IMR-90 (cell line): ENCODE measurements around the gene AGMO. TPM values are rescaled to one million over a fixed set of nuclear protein-coding genes. Genes with fewer than 3 reads are reported as not detected.

Experiments
- ATAC-seq: fragments of 200-7000 bp; cut with Tn5 transposase; 2 replicates; pipeline ENCODE4 v1.9.1; 2020; ENCODE audit warnings: low read depth, mild to moderate bottlenecking, moderate library complexity
- BruUV-seq: library from RNA; stranded (reverse); fragments of 400-500 nt; replicated peaks from 2 replicates; lab custom pipeline; 2021; lab: Mats Ljungman, UMichigan
- CTCF ChIA-PET: fragments of 300-600 bp; formaldehyde crosslinking; extraction: SDS; loops from one replicate; lab custom pipeline; 2021; ENCODE audit warnings: antibody characterized with exemption; lab: Yijun Ruan, JAX
- POLR2A ChIA-PET: fragments of 300-600 bp; sonication (Branson Sonifier 250); formaldehyde crosslinking; loops from one replicate; lab custom pipeline; 2022; ENCODE audit warnings: antibody characterized with exemption; ENCODE audit not compliant: unreplicated experiment; lab: Charles Lee
- DNase-seq: peaks from one replicate; pipeline ENCODE4 v3.0.0; 2013
- H2AFZ ChIP-seq: replicated peaks from 2 replicates; pipeline ENCODE3; 2013; ENCODE audit warnings: low read length, mild to moderate bottlenecking; ENCODE audit not compliant: poor library complexity
- H2AK5ac ChIP-seq: 2 replicates; pipeline ENCODE4 v1.6.1; 2013; ENCODE audit warnings: low read depth, low read length, inconsistent platforms
- H2AK9ac ChIP-seq: replicated peaks from 2 replicates; pipeline ENCODE3; 2013; ENCODE audit warnings: mild to moderate bottlenecking, low read depth, low read length, moderate library complexity; ENCODE audit not compliant: poor library complexity
- H2BK120ac ChIP-seq: 2 replicates; pipeline ENCODE4 v1.6.1; 2013; ENCODE audit warnings: low read depth, low read length, inconsistent platforms
- H2BK15ac ChIP-seq: 3 replicates; pipeline ENCODE4 v1.6.1; 2013; ENCODE audit warnings: low read depth, low read length, inconsistent platforms
- H2BK20ac ChIP-seq: 2 replicates; pipeline ENCODE4 v1.6.1; 2013; ENCODE audit warnings: low read depth, mild to moderate bottlenecking, inconsistent platforms, low read length, moderate library complexity
- H2BK5ac ChIP-seq: 2 replicates; pipeline ENCODE4 v1.6.1; 2013; ENCODE audit warnings: mild to moderate bottlenecking, low read depth, low read length, inconsistent platforms; ENCODE audit not compliant: poor library complexity, severe bottlenecking
- H3K14ac ChIP-seq: replicated peaks from 2 replicates; pipeline ENCODE4 v1.6.1; 2013; ENCODE audit warnings: low read depth, low read length, inconsistent platforms
- H3K18ac ChIP-seq: 2 replicates; pipeline ENCODE4 v1.6.1; 2013; ENCODE audit warnings: low read depth, low read length, control low read depth
- H3K23ac ChIP-seq: 2 replicates; pipeline ENCODE4 v1.6.1; 2013; ENCODE audit warnings: low read depth, low read length, inconsistent platforms
- H3K27ac ChIP-seq: 2 replicates; pipeline ENCODE4 v1.5.1; 2013; ENCODE audit warnings: mild to moderate bottlenecking, control low read depth, low read length; ENCODE audit not compliant: insufficient read depth
- H3K27me3 ChIP-seq: 2 replicates; pipeline ENCODE4 v1.6.1; 2013; ENCODE audit warnings: low read length; ENCODE audit not compliant: control insufficient read depth, insufficient read depth
- H3K36me3 ChIP-seq: 2 replicates; pipeline ENCODE4 v1.6.1; 2013; ENCODE audit warnings: low read length, mixed read lengths; ENCODE audit not compliant: control insufficient read depth, insufficient read depth
- H3K4ac ChIP-seq: 2 replicates; pipeline ENCODE4 v1.6.1; 2013; ENCODE audit warnings: low read depth, low read length, inconsistent platforms
- H3K4me1 ChIP-seq: 2 replicates; pipeline ENCODE4 v1.6.1; 2013; ENCODE audit warnings: low read length, mixed read lengths; ENCODE audit not compliant: control insufficient read depth, insufficient read depth
- H3K4me2 ChIP-seq: 2 replicates; pipeline ENCODE4 v1.6.1; 2013; ENCODE audit warnings: low read depth, mild to moderate bottlenecking, control low read depth, low read length, moderate library complexity
- H3K4me3 ChIP-seq: 2 replicates; pipeline ENCODE4 v1.5.1; 2013; ENCODE audit warnings: low read depth, mild to moderate bottlenecking, control low read depth, low read length, moderate library complexity; ENCODE audit not compliant: insufficient read depth
- H3K56ac ChIP-seq: 2 replicates; pipeline ENCODE4 v1.6.1; 2013; ENCODE audit warnings: low read length, inconsistent platforms; ENCODE audit not compliant: insufficient read depth; ENCODE audit errors: extremely low read depth
- H3K79me1 ChIP-seq, 2 experiments: 2 replicates each; pipeline ENCODE4 v1.6.1; 2013; ENCODE audit warnings: low read length in 2 of 2, inconsistent platforms in 1 of 2, low read depth in 1 of 2
- H3K9ac ChIP-seq: 2 replicates; pipeline ENCODE4 v1.6.1; 2013; ENCODE audit warnings: low read depth, low read length, control low read depth
- H3K9me1 ChIP-seq: 2 replicates; pipeline ENCODE4 v1.6.1; 2013; ENCODE audit warnings: low read length, inconsistent platforms; ENCODE audit not compliant: insufficient read depth
- H3K9me3 ChIP-seq: 2 replicates; pipeline ENCODE4 v1.6.1; 2013; ENCODE audit warnings: low read length; ENCODE audit not compliant: control insufficient read depth, insufficient read depth
- H4K20me1 ChIP-seq: 2 replicates; pipeline ENCODE4 v1.6.1; 2013; ENCODE audit warnings: low read length, inconsistent platforms; ENCODE audit not compliant: insufficient read depth
- H4K5ac ChIP-seq: 2 replicates; pipeline ENCODE4 v1.6.1; 2013; ENCODE audit warnings: mild to moderate bottlenecking, low read depth, low read length, control low read depth
- H4K8ac ChIP-seq, 2 experiments: 2 replicates each; pipeline ENCODE4 v1.6.1; 2013; ENCODE audit warnings: low read depth in 2 of 2, low read length in 2 of 2, control low read depth in 1 of 2, inconsistent platforms in 1 of 2
- H4K91ac ChIP-seq: 2 replicates; pipeline ENCODE4 v1.6.1; 2013; ENCODE audit warnings: low read depth, low read length, inconsistent platforms; ENCODE audit not compliant: insufficient read depth
- BHLHE40 ChIP-seq: fragments of 150-350 bp; IDR thresholded peaks from 2 replicates; pipeline ENCODE4 v1.6.1; 2016; ENCODE audit warnings: mild to moderate bottlenecking, low read depth, low read length
- CEBPB ChIP-seq: IDR thresholded peaks from 2 replicates; pipeline ENCODE4 v1.6.1; 2012; ENCODE audit warnings: low read depth, low read length, improper control_type of control experiment
- CHD1 ChIP-seq: IDR thresholded peaks from 2 replicates; pipeline ENCODE4 v1.6.1; 2012; ENCODE audit warnings: low read depth, low read length, improper control_type of control experiment
- CTCF ChIP-seq: conservative IDR thresholded peaks from 2 replicates; pipeline ENCODE4 v1.5.1; 2012; ENCODE audit warnings: mild to moderate bottlenecking, low read depth, low read length, improper control_type of control experiment
- FOS ChIP-seq: fragments of 150-350 bp; IDR thresholded peaks from 2 replicates; pipeline ENCODE4 v1.6.1; 2016; ENCODE audit warnings: low read depth, low read length
- MAZ ChIP-seq: IDR thresholded peaks from 2 replicates; pipeline ENCODE4 v1.6.1; 2012; ENCODE audit warnings: low read depth, mild to moderate bottlenecking, low read length, improper control_type of control experiment, moderate library complexity, borderline replicate concordance
- MXI1 ChIP-seq: IDR thresholded peaks from 2 replicates; pipeline ENCODE4 v1.6.1; 2012; ENCODE audit warnings: low read depth, mild to moderate bottlenecking, low read length, moderate library complexity, borderline replicate concordance
- NFE2L2 ChIP-seq: fragments of 150-350 bp; IDR thresholded peaks from 2 replicates; pipeline ENCODE4 v1.6.1; 2016; ENCODE audit warnings: low read depth, mild to moderate bottlenecking, low read length
- POLR2A ChIP-seq: IDR thresholded peaks from 2 replicates; pipeline ENCODE4 v1.6.1; 2012; ENCODE audit warnings: mild to moderate bottlenecking, low read depth, low read length
- RAD21 ChIP-seq: IDR thresholded peaks from 2 replicates; pipeline ENCODE4 v1.6.1; 2012; ENCODE audit warnings: low read length, improper control_type of control experiment
- WGBS, 2 experiments: methylation state at CpG; one replicate each; pipeline versions ENCODE4 v1.1.5 to v1.1.7; 2013; ENCODE audit warnings: missing lambda C conversion rate in 2 of 2; ENCODE audit not compliant: insufficient read length in 1 of 2; ENCODE audit errors: extremely low coverage in 2 of 2; 5-methylcytosine and 5-hydroxymethylcytosine counted together
- dilution Hi-C: fragments of 300-500 bp; cut with HindIII; formaldehyde crosslinking; loops from one replicate; pipeline ENCODE4 v1.14.3; 2018; ENCODE audit warnings: low sequenced_read_pairs; ENCODE audit not compliant: unreplicated experiment
- in situ Hi-C: fragments of 300-500 bp; cut with MboI; formaldehyde crosslinking; loops from 3 replicates; pipeline ENCODE4 v1.14.3; 2019; ENCODE audit warnings: low sequenced_read_pairs, inconsistent platforms, mixed read lengths
- intact Hi-C: fragments of 100-400 bp; cut with micrococcal nuclease; formaldehyde crosslinking; loops from 2 replicates; pipeline ENCODE4 v1.10.0; 2022
- polyA plus RNA-seq, 3 experiments: library from polyadenylated mRNA; depleted of rRNA; stranded (reverse); fragments of >200 nt; gene quantifications; 2 replicates each; pipeline ENCODE4 v1.2.3, GENCODE V29; 2012; ENCODE audit warnings: low replicate concordance in 1 of 3
- total RNA-seq: library from RNA; depleted of rRNA; stranded (reverse); fragments of >200 nt; gene quantifications from 2 replicates; pipeline ENCODE4 v1.2.3, GENCODE V29; 2012

The AGMO gene
- total and polyA plus RNA-seq, 2 of the 4 experiments (the other 2 are of a cell fraction) = not detected

DNA sequence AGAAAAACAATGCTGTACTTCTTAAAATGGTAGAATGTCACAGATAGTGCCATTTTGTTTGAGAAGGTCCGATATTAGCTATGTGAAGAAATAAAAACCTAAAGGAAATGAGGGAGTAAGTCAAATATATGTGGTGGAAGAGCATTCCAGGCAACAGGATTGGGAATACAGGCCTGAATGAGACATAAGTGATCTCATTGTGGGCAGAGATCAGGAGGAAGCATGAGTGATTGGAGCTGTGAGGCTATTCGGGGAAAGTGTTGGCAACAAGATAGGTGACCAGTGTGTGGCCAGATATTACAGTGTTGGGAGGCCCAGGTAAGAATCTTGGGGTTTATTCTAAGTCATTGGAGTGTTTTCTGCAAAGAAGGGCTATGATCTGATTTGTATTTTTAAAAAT lies 41.3 kb upstream of the AGMO start:
- ChIA-PET CTCF (no interaction called here), POLR2A (no interaction called here)
- Histone ChIP-seq H3K56ac (no peak overlapping the region), H3K79me1 (no peaks in the 10 kb centered on the region), H2AK5ac (no peak overlapping the region), H2BK15ac (no peak overlapping the region), H3K4me3 (no peak overlapping the region), H2BK120ac (no peak overlapping the region), H3K14ac (no peak overlapping the region), H3K4me2 (no peak overlapping the region), H3K27me3 (no peaks in the 10 kb centered on the region), H3K27ac (no peak overlapping the region), H2AFZ (no peak overlapping the region), H3K9me1 (no peaks in the 10 kb centered on the region), H4K5ac (no peak overlapping the region), H4K8ac (no peak overlapping the region), H3K9me3 (peaks cover 5% of the 10 kb centered on the region), H3K23ac (no peak overlapping the region), H2BK20ac (no peak overlapping the region), H3K36me3 (no peaks in the 10 kb centered on the region), H4K91ac (no peak overlapping the region), H2AK9ac (no peak overlapping the region), H3K18ac (no peak overlapping the region), H3K4me1 (no peaks in the 10 kb centered on the region), H2BK5ac (no peak overlapping the region), H4K20me1 (no peaks in the 10 kb centered on the region), H3K4ac (no peak overlapping the region), H3K9ac (no peak overlapping the region)
- dilution Hi-C loops = no loop called here
- no peak for ATAC-seq
- intact Hi-C loops = no loop called here
- no peak for DNase-seq
- in situ Hi-C loops = no loop called here
- TF ChIP-seq FOS (no peak), NFE2L2 (no peak), CHD1 (no peak), MAZ (no peak), CEBPB (no peak), BHLHE40 (no peak), MXI1 (no peak), RAD21 (no peak), POLR2A (no peak), CTCF (no peak)
- no TSS peak for BruUV-seq
- 100% methylated on average over 1 of the region's 2 CpGs; no CpG with 5 or more reads in 1 of the 2 experiments for WGBS, 2 experiments
